ENCODE results near the gene ALOX12.
"Not testable (repeated sequence)": the region's sequence is repeated elsewhere in the genome, so short reads cannot be mapped to it uniquely, and the experiment has no call there.

ALOX12 gene

GRCh38 chr17:7046725-7047397 lies 51.0 kb downstream of the ALOX12 start:
- not testable (repeated sequence) for DNase-seq

- no peak for DNase-seq
Observed at GRCh38 chr17:7047566-7047965, 51.7 kb downstream of the ALOX12 start.

GRCh38 chr17:7048968-7049367 lies 53.1 kb downstream of the ALOX12 start:
- no peak for DNase-seq

- DNase-seq: not testable (repeated sequence)
Observed at GRCh38 chr17:7050583-7050982, 54.7 kb downstream of the ALOX12 start.

GRCh38 chr17:7056386-7056785 lies 60.5 kb downstream of the ALOX12 start:
- DNase-seq: no peak

GRCh38 chr17:7058831-7059447 lies 63.1 kb downstream of the ALOX12 start:
- DNase-seq: no peak
